HAP-1 (cell line): Measurements from ENCODE around the gene UTP18.
"Not testable (repeated sequence)": the region's sequence is repeated elsewhere in the genome, so short reads cannot be mapped to it uniquely, and the experiment has no call there.

ENCODE experiments used
- DNase-seq, 2 experiments: peaks; one replicate each; pipeline ENCODE4 v3.0.0-alpha.2; 2016 to 2020; ENCODE audit warnings: low spot score in 2 of 2
- H3K27me3 ChIP-seq: fragments of 250-450 bp; sonication (Bioruptor Pico); 2 replicates; pipeline ENCODE4 v1.5.1; 2020; ENCODE audit warnings: low read depth, mild to moderate bottlenecking, moderate library complexity
- H3K36me3 ChIP-seq: fragments of 250-450 bp; sonication (Bioruptor Pico); replicated peaks from 2 replicates; pipeline ENCODE4 v1.5.1; 2020; ENCODE audit warnings: mild to moderate bottlenecking
- H3K4me1 ChIP-seq: fragments of 250-450 bp; sonication (Bioruptor Pico); 2 replicates; pipeline ENCODE4 v1.5.1; 2020; ENCODE audit warnings: mild to moderate bottlenecking
- H3K4me3 ChIP-seq: fragments of 250-450 bp; sonication (Bioruptor Pico); 2 replicates; pipeline ENCODE4 v1.5.1; 2020; ENCODE audit warnings: mild to moderate bottlenecking, moderate library complexity
- H3K9me3 ChIP-seq: fragments of 250-450 bp; sonication (Bioruptor Pico); 2 replicates; pipeline ENCODE4 v1.5.1; 2020; ENCODE audit warnings: mild to moderate bottlenecking, moderate library complexity
- in situ Hi-C: fragments of 300-500 bp; cut with MboI; formaldehyde crosslinking; loops from 3 replicates; pipeline ENCODE4 v1.14.3; 2020; ENCODE audit warnings: low sequenced_read_pairs, inconsistent platforms, mixed read lengths

Gene UTP18

DNA sequence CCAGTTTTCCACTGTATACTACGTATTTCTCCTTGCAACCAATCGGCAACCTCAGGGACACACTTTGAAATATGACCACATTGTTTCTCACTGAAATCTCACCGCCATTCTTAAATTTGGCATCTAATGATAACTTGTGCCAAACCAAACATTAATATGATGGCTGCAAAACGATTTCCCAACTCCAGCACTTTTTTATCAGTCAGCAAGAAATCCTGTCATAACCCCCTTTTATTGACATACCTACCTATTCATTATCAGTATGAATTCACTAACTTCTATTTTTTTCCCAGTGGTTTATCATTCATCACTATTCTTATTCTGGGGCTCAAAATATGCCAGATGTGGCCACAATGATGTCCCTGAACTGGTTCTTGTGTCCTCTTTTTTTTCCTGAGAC lies 16.3 kb upstream of the UTP18 start:
- in situ Hi-C loops, result no loop called here
- H3K4me3 ChIP-seq, result no peak overlapping the region
- H3K4me1 ChIP-seq, result no peaks in the 10 kb centered on the region; the same call in 1 of the 2 replicates
- no peaks in the 10 kb centered on the region for H3K27me3 ChIP-seq
- no peaks in the 10 kb centered on the region for H3K36me3 ChIP-seq
- no peak for DNase-seq
- H3K9me3 ChIP-seq, result no peaks in the 10 kb centered on the region

GRCh38 chr17:51245535-51245934 lies 14.8 kb upstream of the UTP18 start:
- in situ Hi-C loops, result no loop called here
- H3K27me3 ChIP-seq, result no peaks in the 10 kb centered on the region
- H3K4me3 ChIP-seq, result no peak overlapping the region
- H3K4me1 ChIP-seq, result no peaks in the 10 kb centered on the region
- H3K9me3 ChIP-seq, result no peaks in the 10 kb centered on the region
- DNase-seq, result no peak
- no peaks in the 10 kb centered on the region for H3K36me3 ChIP-seq

DNA sequence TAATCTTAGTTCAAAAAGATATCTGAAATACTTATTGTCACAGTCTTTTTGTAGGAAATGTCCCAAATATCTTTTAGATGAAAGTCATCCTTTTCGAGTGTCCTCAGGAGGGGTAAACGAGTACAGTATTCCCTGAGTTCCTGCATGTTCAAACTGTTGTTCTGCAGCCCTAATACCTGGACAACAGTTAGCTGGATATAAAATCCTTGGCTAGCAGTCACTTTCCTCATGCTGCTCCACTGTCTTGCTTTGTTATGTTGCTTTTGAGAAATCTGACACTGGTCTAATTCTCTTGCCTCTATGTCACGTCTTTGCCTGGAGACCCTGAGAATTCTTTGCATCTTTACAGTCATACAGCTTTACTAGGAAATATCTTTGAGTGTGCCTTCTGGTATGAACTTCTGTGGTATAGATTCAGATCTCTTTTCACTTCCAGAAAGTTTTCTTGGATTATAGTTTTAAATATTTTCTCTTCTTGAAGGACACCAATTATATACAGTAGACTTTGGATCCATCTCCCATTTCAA lies 10.0 kb upstream of the UTP18 start:
- peaks cover 15% of the 10 kb centered on the region for H3K36me3 ChIP-seq
- no peaks in the 10 kb centered on the region for H3K4me1 ChIP-seq
- in situ Hi-C loops, result no loop called here
- no peak for DNase-seq
- H3K27me3 ChIP-seq, result no peaks in the 10 kb centered on the region
- H3K4me3 ChIP-seq, result no peak overlapping the region
- no peaks in the 10 kb centered on the region for H3K9me3 ChIP-seq

DNA sequence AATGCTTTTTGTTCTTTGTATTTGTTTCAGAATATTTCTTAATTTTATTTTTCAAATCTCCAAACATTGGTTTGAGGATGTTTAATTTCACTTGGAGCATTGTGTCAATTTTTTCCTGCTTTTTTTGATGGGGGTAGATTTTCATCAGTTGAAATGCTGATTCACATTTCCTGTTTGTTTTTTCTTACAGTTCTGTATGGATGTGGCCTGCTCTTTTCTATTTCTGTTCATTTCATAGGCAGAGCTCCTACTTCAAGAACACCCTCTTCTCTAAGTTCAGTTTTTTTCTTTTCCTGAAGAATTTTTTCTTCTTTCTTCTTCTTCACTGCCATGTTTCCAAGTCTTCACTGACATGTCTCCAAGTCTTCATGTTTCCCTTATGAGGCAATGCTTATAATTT lies 9.3 kb upstream of the UTP18 start:
- Histone ChIP-seq H3K27me3 (no peaks in the 10 kb centered on the region), H3K4me1 (no peaks in the 10 kb centered on the region), H3K4me3 (no peak overlapping the region), H3K36me3 (peaks cover 15% of the 10 kb centered on the region), H3K9me3 (no peaks in the 10 kb centered on the region)
- no peak for DNase-seq
- in situ Hi-C loops, result no loop called here

- Histone ChIP-seq H3K4me3 (no peak overlapping the region), H3K4me1 (peaks cover 10% of the 10 kb centered on the region), H3K27me3 (no peaks in the 10 kb centered on the region), H3K9me3 (no peaks in the 10 kb centered on the region), H3K36me3 (peaks cover 21% of the 10 kb centered on the region)
- no peak for DNase-seq
- in situ Hi-C loops, result no loop called here
These were observed 4.7 kb upstream of the UTP18 start for GRCh38 chr17:51255673-51256072.

GRCh38 chr17:51256101-51256500 lies 4.2 kb upstream of the UTP18 start:
- no peak overlapping the region for H3K4me3 ChIP-seq
- no peaks in the 10 kb centered on the region for H3K9me3 ChIP-seq
- no peak for DNase-seq
- H3K4me1 ChIP-seq, result peaks cover 10% of the 10 kb centered on the region
- in situ Hi-C loops, result no loop called here
- peaks cover 21% of the 10 kb centered on the region for H3K36me3 ChIP-seq
- no peaks in the 10 kb centered on the region for H3K27me3 ChIP-seq

- in situ Hi-C loops, result no loop called here
- no peak overlapping the region for H3K4me3 ChIP-seq
- H3K27me3 ChIP-seq, result no peaks in the 10 kb centered on the region
- H3K9me3 ChIP-seq, result no peaks in the 10 kb centered on the region
- peaks cover 21% of the 10 kb centered on the region for H3K36me3 ChIP-seq
- H3K4me1 ChIP-seq, result peaks cover 13% of the 10 kb centered on the region
- no peak for DNase-seq
These were observed 2.9 kb upstream of the UTP18 start for GRCh38 chr17:51257150-51258081.

DNA sequence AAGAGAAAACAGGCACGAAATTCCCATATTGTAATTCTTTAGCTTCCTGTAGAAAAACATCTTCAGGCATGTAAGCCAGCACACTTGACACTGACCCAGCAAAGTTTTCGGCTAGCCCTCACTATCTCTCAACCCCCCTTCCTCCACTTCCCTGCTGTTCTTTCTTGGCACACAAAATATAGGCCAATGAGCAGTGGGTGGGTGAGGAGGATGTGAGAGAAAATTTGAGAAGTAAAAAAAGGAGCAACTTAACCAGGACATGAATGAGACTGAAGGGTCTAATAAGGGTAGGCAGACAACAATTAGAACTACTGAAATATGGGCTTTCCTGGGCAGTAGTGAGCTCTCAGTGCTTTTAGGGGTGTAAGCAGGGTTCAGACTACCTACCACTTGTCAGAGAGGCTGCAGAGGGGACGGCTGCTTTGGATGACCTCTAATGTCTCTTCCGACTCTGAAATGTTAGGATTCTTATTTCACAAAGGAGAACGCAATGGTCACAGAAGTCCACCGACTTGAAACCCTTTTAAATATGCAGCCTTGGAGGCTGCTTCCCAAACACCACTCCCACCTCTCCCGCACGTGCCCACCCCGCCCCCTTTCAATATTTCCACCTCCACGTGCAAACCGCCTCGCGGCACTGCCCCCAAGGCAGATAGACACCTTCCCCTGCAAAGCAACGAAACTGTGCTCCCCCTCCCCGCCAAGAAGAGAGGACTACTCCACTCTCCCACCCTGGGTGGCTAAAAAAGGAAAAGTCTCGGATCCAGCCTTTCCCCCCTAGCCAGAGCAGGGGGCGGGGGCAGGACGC lies 1.4 kb upstream of the UTP18 start:
- in situ Hi-C loops, result no loop called here
- peak overlapping the region; percentile 58 for H3K4me3 ChIP-seq
- no peaks in the 10 kb centered on the region for H3K27me3 ChIP-seq
- H3K9me3 ChIP-seq, result no peaks in the 10 kb centered on the region
- peaks cover 13% of the 10 kb centered on the region for H3K4me1 ChIP-seq
- peaks cover 24% of the 10 kb centered on the region for H3K36me3 ChIP-seq
- DNase-seq, result peak; percentile 10 to 69

DNA sequence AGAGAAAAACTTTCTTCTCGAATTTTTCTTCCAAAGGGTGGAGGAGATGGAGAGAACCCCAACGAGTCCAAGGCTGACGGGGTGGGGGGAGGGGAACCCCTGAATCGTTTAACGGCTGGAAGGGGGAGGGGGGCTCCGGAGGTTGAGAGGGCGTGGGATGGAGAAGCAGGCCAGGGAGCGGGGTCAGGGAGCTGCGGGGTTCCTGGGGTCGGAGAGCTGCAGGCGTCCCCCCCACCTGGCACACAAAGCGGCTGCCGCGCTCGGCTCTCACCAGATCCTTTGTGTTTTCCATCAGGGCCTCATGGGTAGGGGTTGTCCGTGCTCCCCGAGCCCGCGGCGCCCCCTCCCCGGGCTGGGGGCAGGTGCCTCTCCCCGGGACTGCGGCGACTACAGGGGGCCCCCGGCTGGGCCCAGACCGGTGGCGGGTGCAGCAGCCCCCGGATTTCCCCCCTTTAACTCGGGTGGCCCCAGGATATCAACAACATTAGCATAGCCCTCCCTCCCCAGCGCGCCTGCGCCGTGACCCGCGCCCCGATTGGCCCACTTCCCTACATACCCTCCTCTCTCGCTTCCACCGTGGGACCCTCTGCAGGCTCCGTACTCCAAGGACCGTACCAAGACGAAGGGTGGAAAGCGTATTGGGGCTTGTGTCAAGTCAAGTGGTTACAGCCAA lies 646 bp upstream of the UTP18 start, which contains the start of gene MBTD1:
Gene MBTD1, minus strand, starts transcription at position 486 of the 673 bp plus-strand sequence. CDS start 34,888 bp downstream, outside the sequence.
- Histone ChIP-seq H3K36me3 (peaks cover 17% of the 10 kb centered on the region), H3K4me1 (peaks cover 13% of the 10 kb centered on the region)
- in situ Hi-C loops, result no loop called here

GRCh38 chr17:51261024-51261963 lies 948 bp downstream of the UTP18 start:
- Histone ChIP-seq H3K27me3 (no peaks in the 10 kb centered on the region), H3K36me3 (peaks cover 22% of the 10 kb centered on the region), H3K4me3 (peak overlapping the region; percentile 58), H3K9me3 (no peaks in the 10 kb centered on the region), H3K4me1 (peaks cover 13% of the 10 kb centered on the region)
- in situ Hi-C loops, result no loop called here
- peak; percentile 50 to 82 for DNase-seq

More for the DNA sequence above, 646 bp upstream of the UTP18 start, which contains the start of gene MBTD1:
- Histone ChIP-seq H3K9me3 (no peaks in the 10 kb centered on the region), H3K27me3 (no peaks in the 10 kb centered on the region), H3K4me3 (peak within 1 kb of the TSS; percentile 58)
- DNase-seq, result peak; percentile 91 to 97

DNA sequence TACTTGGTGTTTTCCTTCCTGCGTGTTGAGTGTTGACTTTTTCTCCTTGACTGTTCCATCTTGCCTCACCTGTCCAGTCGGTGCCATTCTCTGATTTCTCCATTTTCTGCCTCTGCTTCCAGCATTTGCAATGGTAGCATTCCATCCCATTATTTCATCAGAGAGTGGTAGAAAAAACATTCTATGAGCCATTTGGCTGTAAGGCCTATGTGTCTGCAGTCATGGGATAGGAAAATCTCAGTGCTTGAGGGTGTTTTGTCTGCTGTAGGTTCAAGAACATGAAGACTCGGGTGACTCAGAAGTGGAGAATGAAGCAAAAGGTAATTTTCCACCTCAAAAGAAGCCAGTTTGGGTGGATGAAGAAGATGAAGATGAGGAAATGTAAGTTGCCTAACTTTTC lies 2.7 kb downstream of the UTP18 start:
- H3K36me3 ChIP-seq, result peaks cover 24% of the 10 kb centered on the region
- in situ Hi-C loops, result no loop called here
- no peak overlapping the region for H3K4me3 ChIP-seq
- no peaks in the 10 kb centered on the region for H3K27me3 ChIP-seq
- H3K9me3 ChIP-seq, result no peaks in the 10 kb centered on the region
- H3K4me1 ChIP-seq, result peaks cover 13% of the 10 kb centered on the region
- no peak for DNase-seq

- H3K36me3 ChIP-seq, result peaks cover 34% of the 10 kb centered on the region
- H3K4me3 ChIP-seq, H3K27me3 ChIP-seq, H3K4me1 ChIP-seq, in situ Hi-C loops, DNase-seq, H3K9me3 ChIP-seq: not testable (repeated sequence)
These were observed 4.1 kb downstream of the UTP18 start for GRCh38 chr17:51264466-51264865.
